ENCODE measurements around the gene ADK. TPM values are rescaled to one million over a fixed set of nuclear protein-coding genes. Genes with fewer than 3 reads are reported as not detected.

ADK gene
- total RNA-seq, 2 experiments from 2014 or later = 52.8 to 54.4 TPM

DNA sequence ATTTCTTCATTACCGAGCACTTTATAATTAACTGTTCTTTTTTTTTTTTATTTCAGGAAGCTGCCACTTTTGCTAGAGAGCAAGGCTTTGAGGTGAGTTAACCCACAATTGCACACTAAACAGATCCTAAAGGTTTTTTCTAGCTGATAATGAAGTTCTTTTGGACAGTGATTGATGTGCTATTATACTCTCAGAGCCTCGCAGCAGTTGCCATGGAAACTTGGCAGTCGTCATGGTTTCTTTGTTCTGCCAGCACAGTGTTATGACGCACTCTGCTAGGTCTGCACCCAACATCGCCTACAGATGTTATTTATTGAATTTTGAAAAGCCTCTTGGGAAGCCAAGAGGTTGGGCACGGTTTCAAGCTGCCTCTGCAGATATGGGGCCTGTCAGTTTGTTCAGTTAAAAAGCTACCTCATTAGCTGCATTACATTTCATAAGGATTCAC, 438.2 kb downstream of the ADK start:
- DNase-seq = peak; percentile 91
- Mint-ChIP-seq H3K4me1 (ENCODE audit: low read depth) (peaks cover 68% of the 10 kb centered on the region), H3K27me3 (no peaks in the 10 kb centered on the region), H3K4me3 (no peak overlapping the region), H3K9me3 (no peaks in the 10 kb centered on the region), H3K36me3 (peaks cover 5% of the 10 kb centered on the region), H3K27ac (peak overlapping the region; percentile 58)
- POLR2A ChIA-PET = interaction anchor here (0.6 kb wide), 1 partner anchor 16 kb away, joined by 3 read pairs; no protein-coding TSS in a partner anchor
- CTCF ChIA-PET = interaction anchor here (0.6 to 0.7 kb wide), 2 partner anchors 178 to 721 kb away, joined by 3 read pairs; no protein-coding TSS in a partner anchor
- intact Hi-C loops (cut with micrococcal nuclease) = loop anchor here (1.0 to 10.0 kb wide), 6 partner anchors 137 to 643 kb away; partner anchors contain the start of gene KAT6B

DNA sequence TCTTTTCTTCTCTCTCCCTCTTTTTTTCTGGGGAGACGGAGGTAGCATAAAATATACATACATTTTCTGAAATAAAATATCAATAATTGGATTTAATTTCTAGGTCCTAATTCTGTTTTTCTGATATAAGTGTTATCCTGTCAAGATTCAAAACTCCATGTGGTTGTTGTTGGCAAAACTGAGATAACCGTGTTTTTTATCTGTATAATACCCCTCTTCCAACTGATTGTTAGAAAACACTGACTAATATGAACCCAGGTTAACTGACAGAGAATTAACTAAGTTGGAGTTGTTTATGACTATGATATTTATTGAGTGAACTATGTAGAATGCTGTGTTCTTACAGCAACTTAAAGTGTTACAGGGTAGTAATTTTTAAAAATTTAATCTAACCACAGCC, 438.8 kb downstream of the ADK start:
- ChIA-PET CTCF (no interaction called here), POLR2A (no interaction called here)
- peak overlapping the region; percentile 58 for H3K27ac Mint-ChIP-seq
- intact Hi-C loops (cut with micrococcal nuclease) = loop anchor here (1.0 to 10.0 kb wide), 6 partner anchors 138 to 642 kb away; partner anchors contain the start of gene KAT6B
- H3K9me3 Mint-ChIP-seq = no peaks in the 10 kb centered on the region
- no peak overlapping the region for H3K4me3 Mint-ChIP-seq
- no peak for DNase-seq
- no peaks in the 10 kb centered on the region for H3K27me3 Mint-ChIP-seq
- peaks cover 63% of the 10 kb centered on the region for H3K4me1 Mint-ChIP-seq (ENCODE audit: low read depth)
- H3K36me3 Mint-ChIP-seq = peaks cover 5% of the 10 kb centered on the region

DNA sequence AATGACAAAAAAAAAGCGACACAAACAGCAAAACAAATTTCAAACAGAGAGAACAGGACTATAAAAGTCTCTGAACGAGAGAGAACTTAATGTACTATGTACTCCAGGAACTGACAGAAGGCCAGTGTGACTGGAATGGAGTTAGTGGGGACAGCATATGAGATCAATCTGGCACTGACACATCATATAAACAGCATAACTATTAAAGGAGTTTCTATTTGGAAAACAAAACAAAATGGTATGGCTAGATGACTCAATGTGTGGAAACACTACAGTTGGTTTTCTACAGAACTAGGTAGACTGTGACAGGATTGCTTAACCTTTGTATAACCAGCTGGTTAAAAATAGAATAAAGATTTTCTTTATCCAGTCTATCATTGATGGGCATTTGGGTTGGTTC, 442.4 kb downstream of the ADK start:
- CTCF ChIA-PET = interaction anchor here (1.0 kb wide), 1 partner anchor 11 kb away, joined by 3 read pairs; no protein-coding TSS in a partner anchor

DNA sequence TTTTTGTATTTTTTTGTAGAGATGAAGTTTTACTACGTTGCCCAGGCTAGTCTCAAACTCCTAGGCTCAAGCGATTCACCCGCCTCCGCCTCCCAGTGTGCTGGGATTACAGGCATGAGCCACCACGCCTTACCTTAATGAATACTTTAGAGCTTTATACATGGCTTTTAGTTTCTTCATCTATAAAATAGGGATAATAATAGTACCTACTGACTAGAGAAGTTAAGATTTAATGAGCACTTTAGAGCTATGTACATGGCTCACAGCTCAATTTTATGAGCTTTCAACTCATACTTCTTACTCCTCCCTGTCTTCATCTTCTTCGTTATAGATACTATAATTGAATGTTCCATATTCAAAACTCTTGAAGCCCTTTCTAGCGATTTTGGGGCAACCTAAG, 445.7 kb downstream of the ADK start:
- CTCF ChIA-PET = no interaction called here
- H3K9me3 Mint-ChIP-seq = no peaks in the 10 kb centered on the region
- H3K27me3 Mint-ChIP-seq = no peaks in the 10 kb centered on the region
- H3K36me3 Mint-ChIP-seq = peaks cover 8% of the 10 kb centered on the region
- no peak overlapping the region for H3K27ac Mint-ChIP-seq
- no peak overlapping the region for H3K4me3 Mint-ChIP-seq
- POLR2A ChIA-PET = no interaction called here
- DNase-seq = no peak
- H3K4me1 Mint-ChIP-seq (ENCODE audit: low read depth) = peaks cover 22% of the 10 kb centered on the region
- intact Hi-C loops (cut with micrococcal nuclease) = no loop called here

More for the DNA sequence above, 442.4 kb downstream of the ADK start:
- Mint-ChIP-seq H3K9me3 (no peaks in the 10 kb centered on the region), H3K27me3 (no peaks in the 10 kb centered on the region), H3K4me1 (ENCODE audit: low read depth) (peaks cover 40% of the 10 kb centered on the region), H3K27ac (no peak overlapping the region), H3K4me3 (no peak overlapping the region), H3K36me3 (peaks cover 9% of the 10 kb centered on the region)
- no peak for DNase-seq
- intact Hi-C loops (cut with micrococcal nuclease) = no loop called here
- POLR2A ChIA-PET = interaction anchor here (0.6 kb wide), 1 partner anchor 525 kb away, joined by 3 read pairs; no protein-coding TSS in a partner anchor

DNA sequence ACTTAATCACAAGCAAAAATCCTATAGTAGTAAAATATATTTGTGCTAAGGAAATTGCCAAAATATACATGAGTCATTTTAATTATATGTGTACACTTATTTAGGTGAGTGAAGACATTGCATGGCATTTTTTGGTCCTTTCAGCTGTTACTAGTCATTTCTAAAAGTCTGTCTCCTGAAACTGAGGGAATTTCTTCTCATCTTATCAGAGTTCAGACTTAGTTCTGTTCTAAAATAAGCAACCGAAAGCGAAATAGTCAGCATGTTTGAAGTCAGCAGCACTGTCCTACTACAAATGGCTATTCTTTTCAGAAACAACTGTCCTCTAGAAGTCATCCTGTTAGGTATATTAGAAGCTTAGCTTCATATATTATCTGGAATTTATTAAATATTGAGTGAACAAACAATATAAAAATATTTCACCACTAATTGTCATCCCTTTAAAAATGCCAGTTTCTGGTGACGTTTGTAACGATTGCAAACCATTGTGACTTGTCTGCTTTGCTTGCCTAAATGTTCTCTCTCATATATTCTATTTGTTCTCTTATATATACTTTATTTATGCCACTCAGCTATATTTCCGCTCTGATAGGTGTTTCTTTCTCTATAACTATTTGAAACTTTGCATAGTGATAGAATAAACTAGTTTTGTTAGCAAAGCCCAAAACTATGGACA, 448.0 kb downstream of the ADK start:
- Mint-ChIP-seq H3K36me3 (peaks cover 21% of the 10 kb centered on the region), H3K9me3 (peaks cover 8% of the 10 kb centered on the region), H3K4me1 (ENCODE audit: low read depth) (peaks cover 10% of the 10 kb centered on the region), H3K27me3 (no peaks in the 10 kb centered on the region), H3K4me3 (no peak overlapping the region), H3K27ac (no peak overlapping the region)
- no peak for DNase-seq
- POLR2A ChIA-PET = no interaction called here
- CTCF ChIA-PET = no interaction called here
- intact Hi-C loops (cut with micrococcal nuclease) = no loop called here

DNA sequence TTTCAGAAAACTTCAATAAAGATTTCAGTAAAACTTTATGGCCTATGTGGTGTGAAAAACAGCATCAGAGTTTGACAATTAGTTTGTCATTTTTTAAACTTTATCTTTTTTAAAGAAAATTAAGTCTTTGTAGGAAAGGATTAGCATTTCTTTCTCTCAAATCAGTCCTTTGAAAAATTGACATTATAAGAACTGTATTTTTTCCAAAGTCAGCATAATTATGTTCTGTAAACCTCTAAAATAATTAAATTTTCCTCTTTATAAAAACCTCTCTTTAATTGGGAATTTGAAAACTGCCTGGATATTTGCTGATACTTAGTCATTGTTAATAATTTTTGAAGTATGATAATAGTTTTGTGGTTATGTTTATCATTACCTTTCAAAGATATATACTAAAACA, 448.7 kb downstream of the ADK start:
- POLR2A ChIA-PET = no interaction called here
- intact Hi-C loops (cut with micrococcal nuclease) = no loop called here
- CTCF ChIA-PET = no interaction called here

DNA sequence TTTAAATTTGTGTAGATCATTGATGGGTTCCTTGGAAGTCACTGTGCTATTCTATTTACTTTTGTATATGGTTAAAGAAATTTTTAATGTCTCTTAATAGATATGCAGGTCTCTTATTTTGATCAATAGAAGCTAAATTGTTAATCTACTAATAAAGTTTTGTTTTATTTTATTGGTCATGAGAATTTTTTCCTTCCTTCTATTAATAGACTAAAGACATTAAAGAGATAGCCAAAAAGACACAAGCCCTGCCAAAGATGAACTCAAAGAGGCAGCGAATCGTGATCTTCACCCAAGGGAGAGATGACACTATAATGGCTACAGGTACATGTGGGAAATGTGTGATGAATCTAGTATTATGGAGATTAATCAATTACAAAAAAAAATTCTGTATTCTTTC, 449.1 kb downstream of the ADK start:
- POLR2A ChIA-PET = no interaction called here
- H3K4me3 Mint-ChIP-seq = no peak overlapping the region
- no peaks in the 10 kb centered on the region for H3K27me3 Mint-ChIP-seq
- peaks cover 9% of the 10 kb centered on the region for H3K9me3 Mint-ChIP-seq
- peaks cover 27% of the 10 kb centered on the region for H3K36me3 Mint-ChIP-seq
- H3K27ac Mint-ChIP-seq = no peak overlapping the region
- intact Hi-C loops (cut with micrococcal nuclease) = no loop called here
- DNase-seq = no peak
- H3K4me1 Mint-ChIP-seq (ENCODE audit: low read depth) = peaks cover 10% of the 10 kb centered on the region
- CTCF ChIA-PET = no interaction called here

More for the DNA sequence above, 448.7 kb downstream of the ADK start:
- H3K27ac Mint-ChIP-seq = no peak overlapping the region
- H3K9me3 Mint-ChIP-seq = peaks cover 9% of the 10 kb centered on the region
- peaks cover 10% of the 10 kb centered on the region for H3K4me1 Mint-ChIP-seq (ENCODE audit: low read depth)
- H3K36me3 Mint-ChIP-seq = peaks cover 25% of the 10 kb centered on the region
- no peaks in the 10 kb centered on the region for H3K27me3 Mint-ChIP-seq
- no peak overlapping the region for H3K4me3 Mint-ChIP-seq
- DNase-seq = no peak

DNA sequence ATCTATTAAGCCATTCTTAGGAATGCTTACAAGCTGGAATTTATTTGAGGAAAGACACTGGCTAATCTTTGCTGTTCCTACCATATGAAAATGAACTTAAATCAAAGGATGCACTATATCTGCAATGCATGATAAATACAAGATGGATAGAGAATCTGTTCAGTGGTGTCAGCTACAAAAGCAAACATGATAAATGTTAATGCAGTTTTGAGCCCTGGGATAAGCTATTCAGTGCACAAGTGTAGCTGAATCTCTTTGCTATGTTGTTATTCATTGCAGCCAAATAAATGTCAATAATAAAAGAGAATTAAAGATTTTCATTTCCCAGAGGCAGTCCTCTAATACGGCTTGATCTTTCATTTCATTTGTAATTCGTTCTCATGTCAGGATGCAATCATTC, 451.6 kb downstream of the ADK start:
- ChIA-PET POLR2A (no interaction called here), CTCF (no interaction called here)
- Mint-ChIP-seq H3K9me3 (peaks cover 9% of the 10 kb centered on the region), H3K36me3 (peaks cover 31% of the 10 kb centered on the region), H3K27me3 (no peaks in the 10 kb centered on the region), H3K4me3 (no peak overlapping the region), H3K4me1 (ENCODE audit: low read depth) (peaks cover 6% of the 10 kb centered on the region), H3K27ac (no peak overlapping the region)
- DNase-seq = no peak
- intact Hi-C loops (cut with micrococcal nuclease) = no loop called here

DNA sequence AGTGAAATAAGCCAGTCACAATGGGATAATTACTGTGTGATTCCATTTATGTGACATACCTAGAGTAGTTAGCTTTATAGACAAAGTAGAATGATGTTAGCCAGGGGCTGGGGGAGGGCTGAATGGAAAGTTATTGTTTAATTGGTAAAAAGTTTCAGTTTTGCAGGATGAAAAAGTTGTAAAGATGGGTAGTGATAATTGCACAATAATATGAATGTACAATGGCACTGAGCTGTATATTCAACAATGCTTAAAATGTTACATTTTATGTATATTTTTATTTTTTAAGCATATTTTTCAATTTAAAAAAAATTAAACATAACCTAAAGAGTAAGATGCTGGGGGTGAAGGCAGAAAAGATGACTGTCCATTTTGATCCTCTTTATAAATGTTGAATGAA, 459.3 kb downstream of the ADK start:
- DNase-seq = no peak
- intact Hi-C loops (cut with micrococcal nuclease) = no loop called here
- H3K9me3 Mint-ChIP-seq = no peaks in the 10 kb centered on the region
- POLR2A ChIA-PET = no interaction called here
- H3K4me1 Mint-ChIP-seq (ENCODE audit: low read depth) = peaks cover 2% of the 10 kb centered on the region
- H3K36me3 Mint-ChIP-seq = peaks cover 10% of the 10 kb centered on the region
- CTCF ChIA-PET = no interaction called here
- no peaks in the 10 kb centered on the region for H3K27me3 Mint-ChIP-seq
- no peak overlapping the region for H3K27ac Mint-ChIP-seq
- H3K4me3 Mint-ChIP-seq = no peak overlapping the region

DNA sequence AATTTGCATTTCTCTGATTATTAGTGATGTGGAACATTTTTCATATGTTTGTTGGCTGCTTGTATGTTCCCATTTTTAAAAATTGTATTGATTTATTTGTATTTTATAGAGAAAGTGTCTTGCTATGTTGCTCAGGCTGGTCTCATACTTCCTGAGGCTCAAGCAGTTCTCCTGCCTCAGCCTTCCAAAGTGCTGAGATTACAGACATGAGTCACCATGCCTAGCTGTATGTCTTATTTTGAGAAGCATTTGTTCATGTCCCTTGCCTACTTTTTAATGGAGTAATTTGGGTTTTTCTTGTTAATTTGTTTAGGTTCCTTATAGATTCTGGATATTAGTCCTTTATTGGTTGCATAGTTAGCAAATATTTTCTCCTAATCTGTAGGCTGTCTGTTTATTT, 461.2 kb downstream of the ADK start:
- DNase-seq = no peak
- Mint-ChIP-seq H3K27ac (no peak overlapping the region), H3K4me3 (no peak overlapping the region), H3K9me3 (no peaks in the 10 kb centered on the region), H3K27me3 (no peaks in the 10 kb centered on the region), H3K36me3 (peaks cover 3% of the 10 kb centered on the region), H3K4me1 (ENCODE audit: low read depth) (peaks cover 2% of the 10 kb centered on the region)
- intact Hi-C loops (cut with micrococcal nuclease) = no loop called here
- CTCF ChIA-PET = no interaction called here
- POLR2A ChIA-PET = no interaction called here

DNA sequence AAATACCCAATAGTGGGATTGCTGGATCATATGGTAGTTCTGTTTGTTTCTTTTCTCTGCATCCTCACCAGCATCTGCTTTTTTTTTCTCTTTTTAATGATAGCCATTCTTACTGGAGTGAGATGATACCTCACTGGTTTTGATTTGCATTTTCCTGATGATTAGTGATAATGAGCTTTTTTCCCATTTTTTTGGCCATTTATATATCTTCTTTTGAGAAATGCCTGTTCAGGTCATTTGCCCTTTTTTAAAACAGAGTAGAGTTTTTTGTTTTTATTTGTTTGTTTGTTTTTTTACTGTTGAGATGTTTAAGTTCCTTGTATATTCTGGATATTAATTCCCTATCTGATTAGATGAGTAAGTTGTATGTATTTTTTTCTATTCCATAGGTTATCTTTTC, 469.6 kb downstream of the ADK start:
- Mint-ChIP-seq H3K27me3 (no peaks in the 10 kb centered on the region), H3K4me1 (ENCODE audit: low read depth) (no peaks in the 10 kb centered on the region), H3K9me3 (peaks cover 22% of the 10 kb centered on the region), H3K4me3 (no peak overlapping the region), H3K27ac (no peak overlapping the region), H3K36me3 (peaks cover 31% of the 10 kb centered on the region)
- ChIA-PET POLR2A (no interaction called here), CTCF (no interaction called here)
- no peak for DNase-seq
- intact Hi-C loops (cut with micrococcal nuclease) = no loop called here

DNA sequence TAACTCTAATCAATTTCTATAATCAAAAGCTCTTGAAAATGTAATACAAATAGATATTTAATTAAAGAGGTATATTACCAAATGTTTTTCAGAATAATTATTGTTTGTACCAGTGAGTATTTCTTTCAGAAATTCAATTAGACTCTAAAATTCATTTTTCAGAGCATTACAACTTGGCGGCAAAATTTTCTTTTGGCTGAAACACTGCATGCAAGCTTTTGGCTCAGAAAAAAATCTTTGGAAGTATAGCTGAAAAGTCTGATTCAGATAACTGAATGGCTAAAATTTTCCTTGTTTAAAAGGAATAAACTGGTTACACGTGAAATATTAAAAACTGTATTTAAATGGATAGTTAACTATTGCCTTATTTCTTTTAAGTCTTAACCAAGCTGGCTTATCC, 472.8 kb downstream of the ADK start:
- H3K4me3 Mint-ChIP-seq = no peak overlapping the region
- H3K9me3 Mint-ChIP-seq = peaks cover 22% of the 10 kb centered on the region
- H3K27me3 Mint-ChIP-seq = no peaks in the 10 kb centered on the region
- no peak for DNase-seq
- no peak overlapping the region for H3K27ac Mint-ChIP-seq
- ChIA-PET CTCF (interaction anchor here (0.7 kb wide), 1 partner anchor 611 kb away, joined by 4 read pairs; no protein-coding TSS in a partner anchor), POLR2A (interaction anchor here (0.7 kb wide), 1 partner anchor 860 kb away, joined by 3 read pairs; no protein-coding TSS in a partner anchor)
- peaks cover 24% of the 10 kb centered on the region for H3K36me3 Mint-ChIP-seq
- H3K4me1 Mint-ChIP-seq (ENCODE audit: low read depth) = no peaks in the 10 kb centered on the region
- intact Hi-C loops (cut with micrococcal nuclease) = no loop called here

DNA sequence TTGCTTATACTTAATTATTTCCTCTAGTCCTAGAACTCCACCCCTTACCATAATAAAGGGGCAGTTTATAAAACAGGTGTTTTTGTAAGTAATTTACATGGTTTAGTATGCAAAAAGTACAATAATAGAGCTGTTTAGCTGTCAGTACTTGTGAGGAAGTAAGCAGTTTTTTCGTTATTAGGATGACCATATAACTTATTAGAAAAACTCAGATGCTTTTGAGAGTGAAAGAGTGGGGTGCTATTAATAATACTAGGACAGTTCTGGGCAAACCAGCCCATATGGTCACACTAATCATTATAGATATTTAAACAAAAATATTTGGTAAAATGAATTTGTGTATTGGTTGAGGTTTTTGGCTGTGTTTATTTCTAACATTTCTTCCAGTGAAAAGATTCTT, 473.5 kb downstream of the ADK start:
- no peak for DNase-seq
- H3K4me3 Mint-ChIP-seq = no peak overlapping the region
- H3K4me1 Mint-ChIP-seq (ENCODE audit: low read depth) = no peaks in the 10 kb centered on the region
- no peak overlapping the region for H3K27ac Mint-ChIP-seq
- H3K36me3 Mint-ChIP-seq = peaks cover 24% of the 10 kb centered on the region
- POLR2A ChIA-PET = interaction anchor here (0.7 kb wide), 1 partner anchor 859 kb away, joined by 3 read pairs; no protein-coding TSS in a partner anchor
- H3K27me3 Mint-ChIP-seq = no peaks in the 10 kb centered on the region
- intact Hi-C loops (cut with micrococcal nuclease) = no loop called here
- H3K9me3 Mint-ChIP-seq = peaks cover 22% of the 10 kb centered on the region
- CTCF ChIA-PET = interaction anchor here (0.7 kb wide), 1 partner anchor 610 kb away, joined by 4 read pairs; no protein-coding TSS in a partner anchor
